ENCODE data around the gene CEP85L.

GRCh38 chr6:118505656-118506055 lies 145.7 kb downstream of the CEP85L start:
- TF ChIP-seq CTCF (IDR thresholded peaks at IDR 0.05) (no peak), POLR2A (IDR thresholded peaks at IDR 0.05) (no peak), EP300 (IDR thresholded peaks at IDR 0.05) (no peak), POLR2AphosphoS5 (IDR thresholded peaks at IDR 0.05) (no peak)

Data from gastroesophageal sphincter (tissue), 3 donors.